Esophagus squamous epithelium (tissue), 4 donors: Measurements from ENCODE around the gene DTX4.

Experiments
- CTCF ChIP-seq, 6 experiments: fragments of 450-650 bp in 4 of 6; fragments of 200-600 bp in 2 of 6; sonication (generic) in 2 of 6; IDR thresholded peaks; one replicate each; pipeline ENCODE4 v1.5.1; 2016 to 2019; ENCODE audit warnings: antibody characterized with exemption in 6 of 6, mild to moderate bottlenecking in 4 of 6, moderate library complexity in 4 of 6
- POLR2A ChIP-seq, 4 donors: fragments of 450-650 bp; IDR thresholded peaks; one replicate each; pipeline ENCODE4 v1.6.1; 2017; ENCODE audit warnings: antibody characterized with exemption in 4 of 4, mild to moderate bottlenecking in 4 of 4, moderate library complexity in 3 of 4

GRCh38 chr11:59243633-59244032, 71.7 kb downstream of the DTX4 start:
- TF ChIP-seq POLR2A (IDR thresholded peaks at IDR 0.05) (no peak), CTCF (IDR thresholded peaks at IDR 0.05) (no peak)
